ENCODE measurements around the gene LCE3A.
"Not testable (repeated sequence)": the region's sequence is repeated elsewhere in the genome, so short reads cannot be mapped to it uniquely, and the experiment has no call there.

GRCh38 chr1:152579526-152579925 is 43.4 kb downstream of the LCE3A start:
- not testable (repeated sequence) for TF ChIP-seq ZNF274 (IDR thresholded peaks at IDR 0.05; ENCODE audit: low read depth, low read length); YY1 (IDR thresholded peaks at IDR 0.05; ENCODE audit: insufficient read depth, insufficient read length); SUZ12 (IDR thresholded peaks at IDR 0.05; ENCODE audit: extremely low read depth, insufficient read depth, insufficient read length)
